ACC112 (cell line): ENCODE results near the gene CST11.

ENCODE experiments used
- H2AFZ ChIP-seq: fragments of 200-600 bp; sonication (generic); one replicate; pipeline ENCODE4 v1.6.0; 2017; ENCODE audit warnings: antibody characterized with exemption, low read length; ENCODE audit not compliant: unreplicated experiment
- H3K27ac ChIP-seq: fragments of 200-600 bp; sonication (generic); 2 replicates; pipeline ENCODE4 v1.5.1; 2014; ENCODE audit warnings: low read depth, mild to moderate bottlenecking, antibody characterized with exemption, low read length, moderate library complexity
- H3K27me3 ChIP-seq: fragments of 200-600 bp; sonication (generic); 2 replicates; pipeline ENCODE4 v1.6.1; 2014; ENCODE audit warnings: mild to moderate bottlenecking, antibody characterized with exemption, low read length, moderate library complexity, mixed read lengths; ENCODE audit not compliant: insufficient read depth
- H3K36me3 ChIP-seq: fragments of 200-600 bp; sonication (generic); 2 replicates; pipeline ENCODE4 v1.6.1; 2016; ENCODE audit warnings: mild to moderate bottlenecking, antibody characterized with exemption, low read length, moderate library complexity, mixed read lengths; ENCODE audit not compliant: insufficient read depth
- H3K4me1 ChIP-seq: fragments of 200-600 bp; sonication (generic); one replicate; pipeline ENCODE4 v1.6.1; 2016; ENCODE audit warnings: low read length, mixed read lengths; ENCODE audit not compliant: insufficient read depth, unreplicated experiment, control insufficient read depth
- H3K4me3 ChIP-seq: fragments of 200-600 bp; sonication (generic); 2 replicates; pipeline ENCODE4 v1.5.1; 2014; ENCODE audit warnings: mild to moderate bottlenecking, low read depth, low read length
- H3K79me2 ChIP-seq: fragments of 200-600 bp; sonication (generic); one replicate; pipeline ENCODE4 v1.6.0; 2016; ENCODE audit warnings: low read length; ENCODE audit not compliant: control insufficient read depth, unreplicated experiment, insufficient read depth

The CST11 gene

GRCh38 chr20:23454816-23455215 lies 2.1 kb upstream of the CST11 start:
- H3K27ac ChIP-seq, result no peak overlapping the region
- H2AFZ ChIP-seq, result no peak overlapping the region
- no peaks in the 10 kb centered on the region for H3K79me2 ChIP-seq
- H3K27me3 ChIP-seq, result peaks cover 42% of the 10 kb centered on the region
- H3K36me3 ChIP-seq, result no peaks in the 10 kb centered on the region
- no peak overlapping the region for H3K4me3 ChIP-seq
- no peaks in the 10 kb centered on the region for H3K4me1 ChIP-seq

- Histone ChIP-seq H3K4me3 (no peak overlapping the region), H3K27ac (no peak overlapping the region), H2AFZ (no peak overlapping the region), H3K36me3 (no peaks in the 10 kb centered on the region), H3K4me1 (no peaks in the 10 kb centered on the region), H3K79me2 (no peaks in the 10 kb centered on the region), H3K27me3 (peaks cover 33% of the 10 kb centered on the region)
Observed at GRCh38 chr20:23453549-23454543, 1.2 kb upstream of the CST11 start.

- Histone ChIP-seq H3K27ac (no peak overlapping the region), H3K4me1 (no peaks in the 10 kb centered on the region), H2AFZ (no peak overlapping the region), H3K79me2 (no peaks in the 10 kb centered on the region), H3K27me3 (peaks cover 24% of the 10 kb centered on the region; the same call in 1 of the 2 replicates), H3K36me3 (no peaks in the 10 kb centered on the region), H3K4me3 (no peak overlapping the region)
Observed at GRCh38 chr20:23451956-23452487, 654 bp downstream of the CST11 start.

GRCh38 chr20:23450877-23451276 lies 1.8 kb downstream of the CST11 start:
- no peaks in the 10 kb centered on the region for H3K36me3 ChIP-seq

GRCh38 chr20:23449421-23449820 lies 3.3 kb downstream of the CST11 start:
- Histone ChIP-seq H3K79me2 (no peaks in the 10 kb centered on the region), H3K4me3 (no peak overlapping the region), H3K36me3 (no peaks in the 10 kb centered on the region), H2AFZ (no peak overlapping the region), H3K4me1 (peaks cover 9% of the 10 kb centered on the region), H3K27me3 (peaks cover 19% of the 10 kb centered on the region; the same call in 1 of the 2 replicates), H3K27ac (no peak overlapping the region)

More at GRCh38 chr20:23450877-23451276, 1.8 kb downstream of the CST11 start:
- Histone ChIP-seq H3K4me3 (no peak overlapping the region), H3K79me2 (no peaks in the 10 kb centered on the region), H3K27me3 (peaks cover 20% of the 10 kb centered on the region; the same call in 1 of the 2 replicates), H3K4me1 (peaks cover 2% of the 10 kb centered on the region), H3K27ac (no peak overlapping the region), H2AFZ (no peak overlapping the region)

GRCh38 chr20:23448167-23448566 lies 4.5 kb downstream of the CST11 start:
- H3K27ac ChIP-seq, result no peak overlapping the region
- H3K36me3 ChIP-seq, result no peaks in the 10 kb centered on the region
- H2AFZ ChIP-seq, result no peak overlapping the region
- H3K4me1 ChIP-seq, result peaks cover 9% of the 10 kb centered on the region
- no peak overlapping the region for H3K4me3 ChIP-seq
- no peaks in the 10 kb centered on the region for H3K79me2 ChIP-seq
- H3K27me3 ChIP-seq, result peaks cover 19% of the 10 kb centered on the region; the same call in 1 of the 2 replicates

- Histone ChIP-seq H3K27ac (no peak overlapping the region), H2AFZ (no peak overlapping the region), H3K36me3 (no peaks in the 10 kb centered on the region), H3K4me3 (no peak overlapping the region), H3K79me2 (no peaks in the 10 kb centered on the region), H3K27me3 (peaks cover 8% of the 10 kb centered on the region; the same call in 1 of the 2 replicates), H3K4me1 (peaks cover 9% of the 10 kb centered on the region)
Observed at GRCh38 chr20:23446505-23446904, 6.2 kb downstream of the CST11 start.

- Histone ChIP-seq H3K4me3 (no peak overlapping the region), H3K4me1 (peaks cover 9% of the 10 kb centered on the region), H3K27ac (peak overlapping the region; percentile 36; the same call in 1 of the 2 replicates), H3K79me2 (no peaks in the 10 kb centered on the region), H2AFZ (no peak overlapping the region), H3K27me3 (no peaks in the 10 kb centered on the region), H3K36me3 (no peaks in the 10 kb centered on the region)
Observed at GRCh38 chr20:23445596-23446217, 7.0 kb downstream of the CST11 start.

- Histone ChIP-seq H3K36me3 (no peaks in the 10 kb centered on the region), H3K27me3 (no peaks in the 10 kb centered on the region), H3K27ac (no peak overlapping the region), H2AFZ (no peak overlapping the region), H3K4me1 (peaks cover 9% of the 10 kb centered on the region), H3K79me2 (no peaks in the 10 kb centered on the region), H3K4me3 (no peak overlapping the region)
Observed at GRCh38 chr20:23444859-23445258, 7.8 kb downstream of the CST11 start.

- Histone ChIP-seq H3K27ac (no peak overlapping the region), H3K36me3 (no peaks in the 10 kb centered on the region), H3K79me2 (no peaks in the 10 kb centered on the region), H3K27me3 (no peaks in the 10 kb centered on the region), H2AFZ (no peak overlapping the region), H3K4me1 (peaks cover 9% of the 10 kb centered on the region), H3K4me3 (no peak overlapping the region)
Observed at GRCh38 chr20:23442436-23442835, 10.2 kb downstream of the CST11 start.
